Stimulated activated CD8-positive, alpha-beta memory T cell treated with anti-CD3 and anti-CD28 coated beads, Interleukin-7, amount 100 ng/mL, for 1 hour (primary cell): ENCODE measurements around the gene BICC1.

Experiments
- DNase-seq, 2 donors: peaks; one replicate each; pipeline ENCODE4 v3.0.0-alpha.2; 2020; ENCODE audit warnings: low read depth in 2 of 2

BICC1 gene

DNA sequence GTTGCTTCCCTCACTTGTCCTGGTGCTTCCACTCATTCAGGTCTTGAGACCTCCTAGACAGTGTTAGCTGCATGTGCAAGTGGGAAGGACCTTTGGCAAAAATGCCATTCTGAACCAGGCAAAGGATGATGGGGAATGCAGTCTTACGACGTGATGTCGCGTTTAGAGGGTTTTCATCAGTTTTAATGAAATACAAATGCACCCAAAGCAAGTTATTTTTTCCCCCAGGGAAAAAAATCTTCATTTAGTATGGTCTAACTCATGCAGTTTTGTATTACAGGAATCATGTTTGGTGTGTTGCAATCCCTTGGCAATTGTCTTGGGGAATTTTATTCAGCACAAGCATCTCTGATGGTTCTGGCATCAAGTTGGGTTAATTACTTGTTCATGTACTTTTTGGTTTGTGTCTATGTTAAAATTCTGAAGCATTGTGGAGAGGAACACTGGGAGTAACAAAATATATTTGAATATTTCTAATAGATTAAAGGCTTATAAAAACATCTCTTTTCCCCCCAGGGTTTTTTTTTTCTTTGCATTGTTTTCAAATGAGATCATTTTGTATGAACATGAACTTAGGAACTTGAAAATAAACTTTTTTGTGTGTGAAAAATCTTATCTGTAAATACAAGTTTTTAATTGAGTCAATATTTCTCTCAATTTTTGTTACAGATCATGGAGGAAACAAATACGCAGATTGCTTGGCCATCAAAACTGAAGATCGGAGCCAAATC is 188.9 kb downstream of the BICC1 start:
- no peak for DNase-seq

GRCh38 chr10:58704226-58704625 is 191.6 kb downstream of the BICC1 start:
- no peak for DNase-seq

- DNase-seq = no peak
Measured at GRCh38 chr10:58704671-58705141, 192.0 kb downstream of the BICC1 start.

GRCh38 chr10:58706836-58707235 is 194.2 kb downstream of the BICC1 start:
- DNase-seq = no peak

DNA sequence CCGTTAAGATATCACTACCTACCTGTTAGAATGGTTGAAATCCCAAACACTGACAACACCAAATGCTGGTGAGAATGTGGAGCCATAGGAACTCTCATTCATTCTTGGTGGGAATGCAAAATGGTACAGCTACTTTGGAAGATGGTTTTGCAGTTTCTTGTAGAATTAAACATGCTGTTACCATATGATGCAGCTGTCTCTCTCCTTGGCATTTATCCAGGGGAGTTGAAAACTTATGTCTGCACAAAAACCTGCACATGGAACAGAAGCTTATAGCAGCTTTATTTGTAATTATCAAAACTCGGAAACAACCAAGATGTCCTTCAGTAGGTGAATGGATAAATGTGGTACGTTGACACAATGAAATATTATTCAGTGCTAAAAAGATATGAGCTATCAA is 199.5 kb downstream of the BICC1 start:
- no peak for DNase-seq

DNA sequence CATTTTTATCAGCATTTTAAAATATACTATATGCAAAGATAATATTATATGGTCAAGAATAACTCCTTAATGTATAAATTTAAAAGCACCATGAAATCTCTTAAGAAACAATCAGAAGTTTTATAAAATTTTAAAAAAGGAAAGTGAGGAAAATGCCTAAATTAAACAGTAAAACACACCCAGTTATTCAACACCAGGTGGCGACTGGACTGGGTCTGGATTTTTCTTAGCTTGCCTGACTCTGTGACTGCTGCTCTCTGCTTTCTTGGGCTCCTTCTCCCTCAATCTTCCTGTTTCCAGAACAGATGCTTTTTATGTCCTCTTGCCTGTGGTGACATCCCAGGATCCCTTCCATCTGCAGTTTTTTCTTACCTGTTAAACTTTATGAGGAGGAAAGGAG is 200.3 kb downstream of the BICC1 start:
- DNase-seq = no peak

GRCh38 chr10:58714409-58714808 is 201.7 kb downstream of the BICC1 start:
- no peak for DNase-seq

DNA sequence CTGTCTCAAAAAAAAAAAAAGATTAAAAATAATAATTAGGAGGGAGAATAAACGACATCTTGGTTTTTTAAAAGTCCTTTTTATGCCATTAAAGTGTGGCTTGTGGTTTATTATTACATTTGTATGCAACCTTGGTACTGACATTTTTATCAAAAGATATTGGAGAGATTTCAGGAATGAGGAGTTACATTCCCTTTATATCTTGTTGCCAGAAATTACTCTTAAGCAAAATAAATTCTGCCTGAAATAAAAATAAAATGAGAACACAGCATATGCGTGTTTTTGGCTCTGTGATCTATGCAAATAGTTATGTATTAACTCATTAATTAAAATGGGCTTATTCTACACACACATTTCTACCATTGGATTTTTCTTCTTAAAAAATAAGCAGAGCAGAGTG is 202.4 kb downstream of the BICC1 start:
- DNase-seq = no peak

- no peak for DNase-seq
Measured at GRCh38 chr10:58718596-58718995, 205.9 kb downstream of the BICC1 start.

GRCh38 chr10:58721601-58722281 is 209.1 kb downstream of the BICC1 start:
- no peak for DNase-seq

DNA sequence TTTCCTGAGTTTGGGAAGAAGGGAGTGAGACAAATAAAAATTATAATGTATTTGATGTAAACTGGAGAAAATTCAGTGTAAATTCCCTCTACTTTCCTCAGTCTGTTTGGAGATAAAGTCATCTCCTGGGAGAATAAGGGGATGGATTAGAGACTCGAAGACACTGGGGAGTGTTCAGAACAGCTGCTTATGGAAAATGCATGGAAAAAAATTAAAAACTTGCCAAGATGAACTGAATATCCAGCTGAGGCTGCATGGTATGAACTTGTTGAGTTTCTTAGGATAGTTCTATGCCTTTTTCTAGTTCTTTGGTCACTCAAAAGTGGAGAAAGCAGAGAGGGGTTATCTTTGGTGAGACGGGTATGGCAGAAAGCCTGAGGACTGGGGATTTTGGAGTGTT is 210.5 kb downstream of the BICC1 start:
- no peak for DNase-seq

DNA sequence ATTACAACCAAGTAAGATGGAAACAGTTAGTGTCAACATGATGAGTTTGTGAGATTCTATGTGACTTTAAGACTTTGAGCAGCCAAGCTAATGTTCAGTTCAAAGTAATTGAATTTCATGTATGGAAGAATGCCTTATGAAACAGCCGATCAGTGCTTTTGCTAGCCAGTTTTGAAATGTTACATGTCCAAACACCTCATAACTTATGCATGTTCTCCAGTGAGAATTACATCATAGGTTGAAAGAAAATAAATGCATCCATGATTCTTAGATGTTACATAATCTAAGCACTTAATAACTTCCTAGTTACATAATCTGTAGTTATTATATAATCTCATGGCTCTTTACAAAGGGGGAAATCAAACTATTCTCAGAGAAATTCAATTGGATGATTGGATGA is 211.3 kb downstream of the BICC1 start:
- DNase-seq = no peak

GRCh38 chr10:58724781-58725180 is 212.1 kb downstream of the BICC1 start:
- no peak for DNase-seq

- no peak for DNase-seq
Measured at GRCh38 chr10:58725901-58726300, 213.2 kb downstream of the BICC1 start.

- DNase-seq = no peak
Measured at GRCh38 chr10:58727633-58728032, 215.0 kb downstream of the BICC1 start.

GRCh38 chr10:58731276-58731675 is 218.6 kb downstream of the BICC1 start:
- DNase-seq = no peak

DNA sequence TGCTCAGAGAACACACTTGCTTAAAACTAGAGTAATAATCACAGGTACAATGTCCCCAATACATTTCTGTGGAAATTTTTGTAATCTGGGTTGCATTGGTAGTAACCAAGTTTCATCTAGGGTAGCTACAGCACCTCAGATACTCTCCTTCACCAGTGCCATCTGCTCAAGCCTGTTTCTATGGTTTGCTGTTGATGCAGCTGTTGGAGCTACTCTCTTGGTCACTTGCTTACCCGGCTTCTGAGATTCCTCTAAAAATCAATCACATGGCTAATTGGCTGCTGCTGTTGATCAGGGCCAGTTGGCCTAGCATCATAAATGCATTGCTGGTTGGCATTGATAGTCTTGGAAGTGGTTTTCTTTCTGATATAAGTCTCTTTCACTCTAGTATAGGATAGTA is 220.8 kb downstream of the BICC1 start:
- no peak for DNase-seq

GRCh38 chr10:58734116-58734515 is 221.4 kb downstream of the BICC1 start:
- no peak for DNase-seq

- no peak for DNase-seq
Measured at GRCh38 chr10:58734664-58735063, 222.0 kb downstream of the BICC1 start.

GRCh38 chr10:58735087-58735486 is 222.4 kb downstream of the BICC1 start:
- DNase-seq = no peak

DNA sequence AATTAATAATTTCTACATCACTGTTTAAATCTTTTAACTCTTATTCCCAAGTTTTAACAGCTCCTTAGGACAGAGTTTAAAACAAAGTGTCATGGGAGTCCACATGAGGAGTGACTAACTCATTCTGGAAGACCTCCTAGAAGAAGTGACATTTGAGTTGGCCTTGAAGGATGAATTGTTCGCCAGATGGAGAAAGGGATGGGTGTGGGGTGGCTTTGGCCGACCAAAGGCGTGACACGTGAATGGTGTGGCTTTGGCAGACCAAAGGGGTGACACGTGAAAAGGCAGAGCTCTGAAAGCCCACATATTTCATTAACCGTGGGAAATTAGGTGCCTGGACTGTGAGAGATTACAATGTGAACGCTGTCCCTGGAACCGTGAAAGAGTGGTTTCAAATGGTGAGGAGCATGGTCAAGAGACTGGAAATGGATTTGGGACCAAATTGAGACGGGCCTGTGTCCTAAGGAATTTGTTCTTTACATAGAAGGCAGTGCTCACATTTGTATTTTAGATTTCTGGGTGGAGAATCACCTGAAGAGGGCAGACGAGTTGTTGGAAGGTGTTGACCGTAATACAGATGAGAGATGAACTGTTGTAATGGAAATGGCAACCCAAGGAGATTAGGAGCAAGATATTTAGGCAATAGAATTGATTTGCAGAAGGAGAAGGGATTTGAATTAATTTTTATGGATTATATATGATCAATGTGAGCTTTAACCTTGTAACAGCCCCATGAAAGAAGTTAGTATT is 228.1 kb downstream of the BICC1 start:
- DNase-seq = no peak

- no peak for DNase-seq
Measured at GRCh38 chr10:58741673-58742072, 229.0 kb downstream of the BICC1 start.

DNA sequence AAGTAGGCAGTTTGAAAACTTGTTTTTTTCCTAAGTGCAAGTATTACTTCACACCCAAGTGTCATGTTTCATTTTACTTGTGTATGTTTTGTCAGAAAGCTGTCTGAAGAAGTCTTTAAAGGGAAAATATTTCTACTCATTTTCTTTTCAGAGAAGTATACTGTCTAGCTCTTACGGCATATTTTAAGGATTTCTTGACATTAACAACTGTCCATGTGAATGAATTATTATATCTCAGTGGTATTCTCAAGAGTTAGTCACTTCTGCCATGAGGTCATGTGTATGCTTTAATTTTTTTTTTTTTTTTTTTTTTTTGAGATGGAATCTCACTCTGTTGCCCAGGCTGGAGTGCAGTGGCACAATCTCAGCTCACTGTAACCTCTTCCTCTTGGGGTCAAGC is 229.5 kb downstream of the BICC1 start:
- DNase-seq = no peak
